NB4 (cell line): ENCODE measurements around the gene PPP1R11.

Experiments used
- CTCF ChIP-seq: IDR thresholded peaks from one replicate; pipeline ENCODE4 v1.5.1; 2012; ENCODE audit warnings: low read depth, low read length
- MAX ChIP-seq: IDR thresholded peaks from 2 replicates; pipeline ENCODE4 v1.6.1; 2011; ENCODE audit warnings: low read depth, low read length
- MYC ChIP-seq: IDR thresholded peaks from 2 replicates; pipeline ENCODE4 v1.6.1; 2011; ENCODE audit warnings: low read depth, low read length
- POLR2A ChIP-seq: IDR thresholded peaks from 2 replicates; pipeline ENCODE4 v1.6.1; 2011; ENCODE audit warnings: mild to moderate bottlenecking; ENCODE audit not compliant: insufficient read length; ENCODE audit errors: extremely low read depth

GRCh38 chr6:30020626-30021025 lies 46.4 kb upstream of the PPP1R11 start:
- TF ChIP-seq CTCF = no peak
- no peak for TF ChIP-seq POLR2A
- no peak for TF ChIP-seq MYC
- no peak for TF ChIP-seq MAX
